H1 (cell line): ENCODE data around the gene SOX13. TPM values are rescaled to one million over a fixed set of nuclear protein-coding genes. Genes with fewer than 3 reads are reported as not detected.

Experiments
- CTCF ChIA-PET: fragments of 300-600 bp; sonication (Branson Sonifier 250); formaldehyde crosslinking; loops from one replicate; lab custom pipeline; 2021; ENCODE audit not compliant: partially characterized antibody; lab: Charles Lee
- POLR2A ChIA-PET: fragments of 300-600 bp; sonication (Branson Sonifier 250); formaldehyde crosslinking; loops from one replicate; lab custom pipeline; 2021; ENCODE audit warnings: inconsistent platforms; ENCODE audit not compliant: partially characterized antibody; lab: Charles Lee
- DNase-seq, 2 experiments: peaks; one replicate each; pipeline versions ENCODE4 v3.0.0 to v3.0.0-alpha.2; 2010 to 2022; ENCODE audit warnings: low spot score in 2 of 2, low read depth in 1 of 2, mixed read lengths in 1 of 2
- FAIRE-seq: peaks from 2 replicates; lab custom pipeline; 2011; peaks lifted over from hg19 to GRCh38; lab: Jason Lieb, UNC
- H2AFZ ChIP-seq: 2 replicates; pipeline ENCODE4 v1.8.1; 2012; ENCODE audit warnings: low read length, inconsistent platforms
- H2AK5ac ChIP-seq: 2 replicates; pipeline ENCODE4 v1.6.1; 2013; ENCODE audit warnings: low read depth, low read length
- H2BK120ac ChIP-seq: replicated peaks from 2 replicates; pipeline ENCODE3; 2013; ENCODE audit warnings: low read depth, low read length, inconsistent platforms
- H2BK12ac ChIP-seq: 2 replicates; pipeline ENCODE4 v1.6.1; 2013; ENCODE audit warnings: low read depth, low read length
- H2BK15ac ChIP-seq: 2 replicates; pipeline ENCODE4 v1.6.1; 2013; ENCODE audit warnings: low read length
- H2BK20ac ChIP-seq: 2 replicates; pipeline ENCODE4 v1.6.1; 2013; ENCODE audit warnings: low read length
- H2BK5ac ChIP-seq: 2 replicates; pipeline ENCODE4 v1.6.1; 2013; ENCODE audit warnings: low read depth, low read length
- H3K14ac ChIP-seq: 2 replicates; pipeline ENCODE4 v1.6.1; 2013; ENCODE audit warnings: inconsistent platforms; ENCODE audit not compliant: insufficient read length
- H3K18ac ChIP-seq: 2 replicates; pipeline ENCODE4 v1.6.1; 2013; ENCODE audit warnings: low read length; ENCODE audit errors: extremely low read depth
- H3K23ac ChIP-seq: 2 replicates; pipeline ENCODE4 v1.6.1; 2013; ENCODE audit warnings: inconsistent platforms; ENCODE audit not compliant: insufficient read length
- H3K23me2 ChIP-seq: 2 replicates; pipeline ENCODE4 v1.6.1; 2013; ENCODE audit warnings: low read depth, low read length
- H3K27ac ChIP-seq: 2 replicates; pipeline ENCODE4 v1.6.1; 2011; ENCODE audit warnings: low read depth, low read length, inconsistent platforms
- H3K27me3 ChIP-seq, 4 experiments: replicated peaks in 1 of 4; 1 replicate in 1 of 4; 2 replicates in 3 of 4; pipeline versions ENCODE4 v1.6.1 to v1.8.1; 2011 to 2013; ENCODE audit warnings: low read length in 3 of 4, mild to moderate bottlenecking in 3 of 4, inconsistent platforms in 2 of 4, mixed read lengths in 2 of 4, moderate library complexity in 1 of 4; ENCODE audit not compliant: control insufficient read depth in 3 of 4, insufficient read depth in 3 of 4; ENCODE audit errors: extremely low read depth in 1 of 4
- H3K36me3 ChIP-seq, 4 experiments: 2 replicates each; pipeline versions ENCODE4 v1.6.1 to v1.8.1; 2011 to 2013; ENCODE audit warnings: mild to moderate bottlenecking in 4 of 4, low read length in 3 of 4, moderate library complexity in 2 of 4, control low read depth in 1 of 4, inconsistent platforms in 1 of 4; ENCODE audit not compliant: insufficient read depth in 4 of 4, control insufficient read depth in 2 of 4
- H3K4ac ChIP-seq: replicated peaks from 2 replicates; pipeline ENCODE3; 2013; ENCODE audit warnings: low read length, low read depth, mixed read lengths, inconsistent platforms; ENCODE audit not compliant: insufficient read length
- H3K4me1 ChIP-seq, 4 experiments: replicated peaks in 1 of 4; 1 replicate in 1 of 4; 2 replicates in 3 of 4; pipeline versions ENCODE4 v1.6.1 to v1.8.1; 2011 to 2013; ENCODE audit warnings: low read length in 3 of 4, inconsistent platforms in 2 of 4, mixed read lengths in 1 of 4; ENCODE audit not compliant: insufficient read depth in 4 of 4, control insufficient read depth in 3 of 4
- H3K4me2 ChIP-seq, 2 experiments: 2 replicates each; pipeline versions ENCODE4 v1.6.1 to v1.8.1; 2011 to 2013; ENCODE audit warnings: low read depth in 2 of 2, low read length in 2 of 2, control low read depth in 1 of 2, inconsistent platforms in 1 of 2, mild to moderate bottlenecking in 1 of 2; ENCODE audit not compliant: insufficient read depth in 1 of 2
- H3K4me3 ChIP-seq, 4 experiments: fragments of 200-600, 300-600 bp in 1 of 4; sonication (generic), shearing (Covaris generic), sonication (Bioruptor Twin) in 1 of 4; 2 replicates each; pipeline versions ENCODE4 v1.5.1 to v1.8.1; 2011 to 2016; ENCODE audit warnings: low read length in 4 of 4, low read depth in 3 of 4, control low read depth in 2 of 4, inconsistent platforms in 2 of 4, mild to moderate bottlenecking in 2 of 4, mixed read lengths in 1 of 4, moderate library complexity in 1 of 4; ENCODE audit not compliant: insufficient read depth in 2 of 4; ENCODE audit errors: extremely low read depth in 1 of 4
- H3K56ac ChIP-seq: replicated peaks from 2 replicates; pipeline ENCODE3; 2013; ENCODE audit warnings: low read depth, mild to moderate bottlenecking, mixed read lengths, low read length, inconsistent platforms; ENCODE audit not compliant: insufficient read length
- H3K79me1 ChIP-seq: 2 replicates; pipeline ENCODE4 v1.6.1; 2013; ENCODE audit warnings: low read depth, low read length, control low read depth
- H3K79me2 ChIP-seq, 2 experiments: 2 replicates each; pipeline versions ENCODE4 v1.6.1 to v1.8.1; 2012 to 2013; ENCODE audit warnings: low read length in 2 of 2, mild to moderate bottlenecking in 2 of 2, inconsistent platforms in 1 of 2; ENCODE audit not compliant: insufficient read depth in 2 of 2, control insufficient read depth in 1 of 2
- H3K9ac ChIP-seq, 4 experiments: replicated peaks in 1 of 4; 1 replicate in 1 of 4; 2 replicates in 3 of 4; pipeline versions ENCODE4 v1.6.1 to v1.8.1; 2011 to 2013; ENCODE audit warnings: low read depth in 3 of 4, low read length in 3 of 4, control low read depth in 2 of 4, mild to moderate bottlenecking in 2 of 4, moderate library complexity in 2 of 4, inconsistent platforms in 1 of 4; ENCODE audit errors: extremely low read depth in 1 of 4
- H3K9me3 ChIP-seq, 2 experiments: 2 replicates each; pipeline versions ENCODE4 v1.6.1 to v1.8.1; 2012 to 2013; ENCODE audit warnings: mild to moderate bottlenecking in 2 of 2, moderate library complexity in 2 of 2, control low read depth in 1 of 2, inconsistent platforms in 1 of 2, low read depth in 1 of 2, low read length in 1 of 2, mixed read lengths in 1 of 2; ENCODE audit not compliant: insufficient read depth in 2 of 2
- H4K20me1 ChIP-seq, 2 experiments: replicated peaks in 1 of 2; 2 replicates each; pipeline versions ENCODE3 to v1.8.1; 2011 to 2013; ENCODE audit warnings: inconsistent platforms in 2 of 2, low read length in 2 of 2, mild to moderate bottlenecking in 1 of 2; ENCODE audit not compliant: insufficient read depth in 2 of 2, control insufficient read depth in 1 of 2
- H4K5ac ChIP-seq: 2 replicates; pipeline ENCODE4 v1.6.1; 2013; ENCODE audit warnings: low read length, low read depth, mixed read lengths, inconsistent platforms; ENCODE audit not compliant: insufficient read length
- H4K8ac ChIP-seq: 2 replicates; pipeline ENCODE4 v1.8.0; 2013; ENCODE audit warnings: mild to moderate bottlenecking, moderate library complexity, low read length, inconsistent platforms; ENCODE audit not compliant: insufficient read depth; ENCODE audit errors: extremely low read depth
- H4K91ac ChIP-seq: replicated peaks from 2 replicates; pipeline ENCODE3; 2013; ENCODE audit warnings: low read length, mixed read lengths, inconsistent platforms; ENCODE audit not compliant: insufficient read length
- ASH2L ChIP-seq: fragments of 200-600, 300-600 bp; sonication (generic); IDR thresholded peaks from one replicate; pipeline ENCODE4 v1.7.1; 2017; ENCODE audit warnings: low read length
- BACH1 ChIP-seq: IDR thresholded peaks from 2 replicates; pipeline ENCODE4 v1.6.1; 2012; ENCODE audit warnings: low read length, improper control_type of control experiment
- CEBPB ChIP-seq: IDR thresholded peaks from 2 replicates; pipeline ENCODE4 v1.6.1; 2012; ENCODE audit warnings: low read depth, low read length
- EGR1 ChIP-seq: IDR thresholded peaks from 2 replicates; pipeline ENCODE4 v1.6.1; 2011; ENCODE audit warnings: low read depth, low read length, borderline replicate concordance
- GABPA ChIP-seq: IDR thresholded peaks from 2 replicates; pipeline ENCODE4 v1.6.1; 2011; ENCODE audit warnings: mild to moderate bottlenecking, low read length, moderate library complexity, borderline replicate concordance; ENCODE audit not compliant: insufficient read depth
- KDM5A ChIP-seq: fragments of 200-600 bp; IDR thresholded peaks from 2 replicates; pipeline ENCODE4 v1.7.1; 2012; ENCODE audit warnings: mild to moderate bottlenecking, low read length, inconsistent platforms, mixed read lengths
- POU5F1 ChIP-seq: IDR thresholded peaks from 2 replicates; pipeline ENCODE4 v1.6.1; 2011; ENCODE audit warnings: low read depth, mild to moderate bottlenecking, low read length, moderate library complexity
- RNF2 ChIP-seq: fragments of 200-900, 300-1000 bp; sonication (generic); IDR thresholded peaks from 2 replicates; pipeline ENCODE4 v1.7.1; 2016; ENCODE audit warnings: borderline replicate concordance, low read depth, mild to moderate bottlenecking, antibody characterized with exemption, low read length; ENCODE audit not compliant: poor library complexity, severe bottlenecking; ENCODE audit errors: missing control alignments
- SIN3A ChIP-seq, 2 experiments: IDR thresholded peaks in 1 of 2; conservative IDR thresholded peaks in 1 of 2; 2 replicates each; pipeline ENCODE4 v1.6.1; 2011 to 2012; ENCODE audit warnings: low read length in 2 of 2, improper control_type of control experiment in 1 of 2, low read depth in 1 of 2, mild to moderate bottlenecking in 1 of 2
- SIRT6 ChIP-seq: IDR thresholded peaks from one replicate; pipeline ENCODE4 v1.7.1; 2012; ENCODE audit warnings: low read length, inconsistent platforms
- SRF ChIP-seq: IDR thresholded peaks from 2 replicates; pipeline ENCODE4 v1.6.1; 2011; ENCODE audit warnings: mild to moderate bottlenecking, low read depth, low read length, moderate library complexity
- TEAD4 ChIP-seq: IDR thresholded peaks from 2 replicates; pipeline ENCODE4 v1.6.1; 2012; ENCODE audit warnings: low read depth, low read length, inconsistent platforms, mixed read lengths
- WGBS, 2 experiments: shearing (Covaris generic) in 1 of 2; methylation state at CpG; one replicate each; pipeline versions ENCODE4 v1.1.6 to v1.1.7; 2013 to 2015; ENCODE audit warnings: low lambda C conversion rate in 2 of 2, mixed read lengths in 2 of 2, inconsistent platforms in 1 of 2, low coverage in 1 of 2, missing lambda C conversion rate in 1 of 2; ENCODE audit not compliant: insufficient replicate concordance in 2 of 2, insufficient coverage in 1 of 2, insufficient read length in 1 of 2; ENCODE audit errors: extremely low coverage in 1 of 2, missing lambda C conversion rate in 1 of 2; 5-methylcytosine and 5-hydroxymethylcytosine counted together
- polyA plus RNA-seq, 7 experiments: library from polyadenylated mRNA; depleted of rRNA in 3 of 7; stranded (reverse) in 5 of 7; unstranded in 2 of 7; fragments of >200 nt in 5 of 7; fragments of 200-250 nt in 2 of 7; gene quantifications; 1 replicate in 5 of 7; 2 replicates in 1 of 7; 4 replicates in 1 of 7; pipeline versions ENCODE4 v1.2.1 to v1.2.3, GENCODE V29; 2011 to 2013; ENCODE audit warnings: missing spikeins in 2 of 7, mixed read lengths in 2 of 7
- total RNA-seq: library from RNA; stranded (reverse); fragmentation: NEBNext Ultra II Directional; extraction: Animal tissue kit (Norgen Biotek cat#: 25700); gene quantifications from 2 replicates; pipeline ENCODE4 v1.2.1, GENCODE V29; 2021

The SOX13 gene
- total and polyA plus RNA-seq, 2 of the 8 experiments (the other 6 are each of a cell fraction or from before 2014, with no cell fraction given), result 113 to 173 TPM

DNA sequence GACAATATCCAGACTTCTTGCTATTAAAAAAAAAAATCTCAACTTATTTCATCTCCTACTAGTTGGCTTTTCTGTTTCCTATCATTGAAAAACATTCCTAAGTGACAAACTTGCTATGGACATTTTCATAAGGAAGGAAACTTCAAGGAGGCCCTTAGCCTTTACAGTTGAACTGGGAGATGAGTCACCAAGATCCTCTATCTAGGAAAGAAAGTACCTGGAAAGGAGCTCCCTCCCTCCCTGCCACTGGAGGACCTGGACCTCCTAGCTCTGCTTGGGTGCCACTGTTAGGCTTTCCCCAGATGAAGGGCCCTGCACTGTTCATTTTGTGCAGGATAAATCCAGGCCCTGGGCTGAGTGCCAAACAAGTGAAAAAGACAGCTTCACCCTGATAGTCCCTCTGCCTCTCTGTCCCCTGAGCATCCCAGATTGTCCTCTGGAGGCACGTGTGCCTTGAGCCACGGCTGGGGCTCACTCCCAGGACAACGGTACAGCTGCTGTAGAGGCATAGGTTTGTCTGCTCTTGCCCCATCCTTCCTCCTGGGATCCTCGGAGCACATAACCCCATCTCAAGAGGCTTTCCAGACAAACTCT, 40.2 kb upstream of the SOX13 start:
- Histone ChIP-seq H2BK15ac (no peak overlapping the region), H4K91ac (peak overlapping the region; percentile 39), H3K27ac (no peak overlapping the region), H3K14ac (no peak overlapping the region), H3K9ac (no peak overlapping the region), H3K56ac (no peak overlapping the region), H3K79me1 (no peaks in the 10 kb centered on the region), H3K4me3 (no peak overlapping the region), H2BK12ac (no peak overlapping the region), H3K23ac (no peak overlapping the region), H3K36me3 (no peaks in the 10 kb centered on the region), H4K5ac (no peak overlapping the region), H3K79me2 (no peaks in the 10 kb centered on the region), H3K4me2 (no peak overlapping the region), H2AK5ac (no peak overlapping the region), H2BK20ac (no peak overlapping the region), H3K4me1 (peaks cover 0 to 13% (median 3%) of the 10 kb centered on the region in 4 experiments; a peak in 6 of 7 replicates), H3K27me3 (no peaks in the 10 kb centered on the region), H3K4ac (no peak overlapping the region), H3K18ac (no peak overlapping the region), H4K8ac (no peak overlapping the region), H3K9me3 (no peaks in the 10 kb centered on the region), H2BK120ac (no peak overlapping the region), H4K20me1 (no peaks in the 10 kb centered on the region), H2AFZ (no peak overlapping the region), H2BK5ac (no peak overlapping the region), H3K23me2 (no peaks in the 10 kb centered on the region)
- no peak for DNase-seq
- ChIA-PET CTCF (interaction anchor here (0.6 to 1.6 kb wide), 10 partner anchors 12 to 166 kb away, joined by 3 to 5 read pairs (median 3); no protein-coding TSS in a partner anchor), POLR2A (interaction anchor here (0.7 to 1.2 kb wide), 2 partner anchors 8 to 36 kb away, joined by 3 read pairs; no protein-coding TSS in a partner anchor)
- 83% methylated on average over 4 of the region's 4 CpGs; no CpG with 5 or more reads in 1 of the 2 experiments for WGBS, 2 experiments
- no peak for FAIRE-seq
- no peak for TF ChIP-seq KDM5A
- no peak for TF ChIP-seq SIN3A (conservative IDR thresholded peaks at IDR 0.05 in 1 of 2, IDR thresholded peaks at IDR 0.05 in 1 of 2; ENCODE audit: low read depth in 1 of 2, low read length in 2 of 2)
- TF ChIP-seq RNF2, result no peak
- no peak for TF ChIP-seq GABPA
- TF ChIP-seq POU5F1, result no peak
- no peak for TF ChIP-seq ASH2L
- no peak for TF ChIP-seq SRF
- no peak for TF ChIP-seq BACH1
- TF ChIP-seq EGR1, result no peak
- TF ChIP-seq CEBPB, result no peak
- TF ChIP-seq TEAD4, result no peak
- TF ChIP-seq SIRT6, result no peak
